ENCODE data around the gene MAST2. TPM values are rescaled to one million over a fixed set of nuclear protein-coding genes. Genes with fewer than 3 reads are reported as not detected.

The MAST2 gene
- total RNA-seq, 4 donors from 2014 or later = 31.1 to 76.9 (median 73.4) TPM

DNA sequence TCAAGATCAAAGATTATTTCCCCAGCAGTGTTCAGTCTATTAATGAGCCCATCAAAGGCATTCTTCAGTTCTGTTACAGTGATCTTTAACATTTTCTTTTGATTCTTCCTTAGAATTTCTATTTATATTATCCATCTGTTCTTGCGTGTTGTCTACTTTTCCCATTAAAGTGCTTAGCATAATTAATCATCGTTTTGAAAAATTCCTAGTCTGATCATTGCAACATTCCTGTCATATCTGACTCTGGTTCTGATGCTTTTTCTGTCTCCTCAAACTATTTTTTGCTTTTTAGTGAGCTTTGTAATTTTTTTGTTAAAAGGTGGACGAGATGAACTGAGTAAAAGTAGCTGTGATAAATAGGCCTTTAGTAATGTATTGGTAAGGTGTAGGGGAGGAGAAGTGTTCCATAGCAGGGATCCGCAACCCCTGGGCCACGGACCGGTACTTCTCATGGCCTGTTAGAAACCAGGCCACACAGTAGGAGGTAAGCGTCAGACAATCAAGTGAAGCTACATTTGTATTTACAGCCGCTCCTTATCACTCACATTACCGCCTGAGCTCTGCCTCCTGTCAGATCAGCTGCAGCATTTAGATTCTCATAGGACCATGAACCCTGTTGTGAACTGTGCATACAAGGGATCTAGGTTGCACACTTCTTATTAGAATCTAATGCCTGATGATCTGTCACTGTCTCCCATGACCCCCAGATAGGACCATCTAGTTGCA is 165.7 kb downstream of the MAST2 start:
- H3K36me3 ChIP-seq = peaks cover 0 to 10% of the 10 kb centered on the region in 2 donors
- no peak for ATAC-seq
- H3K27ac ChIP-seq = peak overlapping the region; percentile 69 to 88 (median 86)
- no peaks in the 10 kb centered on the region for H3K9me3 ChIP-seq
- H3K4me3 ChIP-seq = no peak overlapping the region
- no peaks in the 10 kb centered on the region for H3K27me3 ChIP-seq
- TF ChIP-seq EP300 (IDR thresholded peaks at IDR 0.05) = no peak
- no peak for TF ChIP-seq POLR2A (IDR thresholded peaks at IDR 0.05)
- TF ChIP-seq POLR2AphosphoS5 (IDR thresholded peaks at IDR 0.05) = no peak
- TF ChIP-seq, protein P1, sequence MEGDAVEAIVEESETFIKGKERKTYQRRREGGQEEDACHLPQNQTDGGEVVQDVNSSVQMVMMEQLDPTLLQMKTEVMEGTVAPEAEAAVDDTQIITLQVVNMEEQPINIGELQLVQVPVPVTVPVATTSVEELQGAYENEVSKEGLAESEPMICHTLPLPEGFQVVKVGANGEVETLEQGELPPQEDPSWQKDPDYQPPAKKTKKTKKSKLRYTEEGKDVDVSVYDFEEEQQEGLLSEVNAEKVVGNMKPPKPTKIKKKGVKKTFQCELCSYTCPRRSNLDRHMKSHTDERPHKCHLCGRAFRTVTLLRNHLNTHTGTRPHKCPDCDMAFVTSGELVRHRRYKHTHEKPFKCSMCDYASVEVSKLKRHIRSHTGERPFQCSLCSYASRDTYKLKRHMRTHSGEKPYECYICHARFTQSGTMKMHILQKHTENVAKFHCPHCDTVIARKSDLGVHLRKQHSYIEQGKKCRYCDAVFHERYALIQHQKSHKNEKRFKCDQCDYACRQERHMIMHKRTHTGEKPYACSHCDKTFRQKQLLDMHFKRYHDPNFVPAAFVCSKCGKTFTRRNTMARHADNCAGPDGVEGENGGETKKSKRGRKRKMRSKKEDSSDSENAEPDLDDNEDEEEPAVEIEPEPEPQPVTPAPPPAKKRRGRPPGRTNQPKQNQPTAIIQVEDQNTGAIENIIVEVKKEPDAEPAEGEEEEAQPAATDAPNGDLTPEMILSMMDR (IDR thresholded peaks at IDR 0.05) = no peak
- 64 to 84% methylated on average over 5 to 9 of the region's 9 CpGs for WGBS, 2 donors (ENCODE audit: low coverage in 1 of 2)
- peaks cover 0 to 45% (median 12%) of the 10 kb centered on the region in 3 donors for H3K4me1 ChIP-seq

- H3K9me3 ChIP-seq = no peaks in the 10 kb centered on the region
- H3K36me3 ChIP-seq = peaks cover 0 to 10% of the 10 kb centered on the region in 2 donors
- 50% methylated on average over 2 of the region's 3 CpGs; no CpG with 5 or more reads in 1 of the 2 donors for WGBS, 2 donors (ENCODE audit: low coverage in 1 of 2)
- peaks cover 0 to 45% (median 12%) of the 10 kb centered on the region in 3 donors for H3K4me1 ChIP-seq
- H3K27ac ChIP-seq = peak overlapping the region; percentile 69 to 88 (median 86)
- H3K27me3 ChIP-seq = no peaks in the 10 kb centered on the region
- peak; percentile 78 for ATAC-seq
- H3K4me3 ChIP-seq = peak overlapping the region in 1 of 2 donors; percentile 3
- TF ChIP-seq, protein P1 (IDR thresholded peaks at IDR 0.05) = peak in 1 of 4 experiments; percentile 6
- TF ChIP-seq POLR2AphosphoS5 (IDR thresholded peaks at IDR 0.05) = peak; percentile 35
- no peak for TF ChIP-seq EP300 (IDR thresholded peaks at IDR 0.05)
- no peak for TF ChIP-seq POLR2A (IDR thresholded peaks at IDR 0.05)
These were observed 166.5 kb downstream of the MAST2 start for GRCh38 chr1:45969866-45970265.

GRCh38 chr1:45971335-45971734 is 167.9 kb downstream of the MAST2 start:
- WGBS, 2 donors (ENCODE audit: low coverage in 1 of 2) = 94% methylated on average over 3 of the region's 3 CpGs; no CpG with 5 or more reads in 1 of the 2 donors
- Histone ChIP-seq H3K4me1 (peaks cover 0 to 45% (median 12%) of the 10 kb centered on the region in 3 donors), H3K27ac (peak overlapping the region; percentile 69 to 88 (median 78)), H3K4me3 (no peak overlapping the region), H3K9me3 (no peaks in the 10 kb centered on the region), H3K36me3 (peaks cover 0 to 10% of the 10 kb centered on the region in 2 donors), H3K27me3 (no peaks in the 10 kb centered on the region)
- no peak for ATAC-seq
- no peak for TF ChIP-seq POLR2A (IDR thresholded peaks at IDR 0.05)
- no peak for TF ChIP-seq POLR2AphosphoS5 (IDR thresholded peaks at IDR 0.05)
- no peak for TF ChIP-seq EP300 (IDR thresholded peaks at IDR 0.05)
- TF ChIP-seq, protein P1 (IDR thresholded peaks at IDR 0.05) = no peak

DNA sequence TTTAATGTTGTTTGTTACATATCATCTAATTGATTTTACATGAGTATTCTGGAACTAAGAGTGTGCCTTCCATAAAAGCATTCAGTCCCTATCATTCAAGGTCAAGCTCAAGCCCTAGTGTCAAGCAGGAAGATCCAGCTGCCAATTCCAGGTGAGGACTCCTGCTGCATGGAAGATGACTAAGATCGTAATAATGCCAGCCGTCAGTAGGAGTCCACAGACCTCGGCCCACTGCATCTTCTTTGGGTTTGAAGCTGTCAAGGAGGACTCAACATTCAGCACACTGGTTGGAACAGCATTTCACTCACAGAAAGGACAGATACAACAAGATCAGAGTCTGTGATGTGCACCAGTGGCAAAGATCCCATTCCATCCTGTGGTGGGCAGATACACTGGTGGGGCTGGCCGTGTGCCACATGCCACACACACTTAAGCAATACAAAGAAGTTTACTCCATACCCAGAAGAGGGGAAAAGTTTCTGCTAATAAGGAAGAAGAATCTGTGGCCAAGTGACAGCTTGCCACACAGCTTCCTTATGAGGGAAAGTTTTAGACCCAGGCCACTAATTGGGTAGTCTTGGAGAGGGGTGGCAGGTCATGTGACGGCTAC is 168.6 kb downstream of the MAST2 start:
- H3K27ac ChIP-seq = peak overlapping the region; percentile 69 to 88 (median 78)

More for the DNA sequence above, 168.6 kb downstream of the MAST2 start:
- H3K4me1 ChIP-seq = peaks cover 0 to 45% (median 12%) of the 10 kb centered on the region in 3 donors
- 90 to 100% methylated on average over 3 to 5 of the region's 5 CpGs for WGBS, 2 donors (ENCODE audit: low coverage in 1 of 2)
- peaks cover 0 to 10% of the 10 kb centered on the region in 2 donors for H3K36me3 ChIP-seq
- TF ChIP-seq POLR2A (IDR thresholded peaks at IDR 0.05) (no peak), EP300 (IDR thresholded peaks at IDR 0.05) (no peak), POLR2AphosphoS5 (IDR thresholded peaks at IDR 0.05) (no peak)
- TF ChIP-seq, protein P1 (IDR thresholded peaks at IDR 0.05) = no peak
- no peak for ATAC-seq
- H3K27me3 ChIP-seq = no peaks in the 10 kb centered on the region
- no peaks in the 10 kb centered on the region for H3K9me3 ChIP-seq
- no peak overlapping the region for H3K4me3 ChIP-seq
